ENCODE data around the gene AFF3. TPM values are rescaled to one million over a fixed set of nuclear protein-coding genes. Genes with fewer than 3 reads are reported as not detected.

AFF3 gene
- total and polyA plus RNA-seq, 2 of the 13 experiments (the other 11 are each of a cell fraction or from before 2014, with no cell fraction given) = not detected

- TF ChIP-seq SMAD1 (CRISPR knock-in tag; IDR thresholded peaks at IDR 0.05; ENCODE audit: borderline replicate concordance, low read depth) (no peak), ZNF75D (CRISPR knock-in tag; IDR thresholded peaks at IDR 0.05; ENCODE audit: borderline replicate concordance) (no peak), SIX1 (CRISPR knock-in tag; IDR thresholded peaks at IDR 0.05; ENCODE audit: borderline replicate concordance) (no peak), AFF4 (CRISPR knock-in tag; IDR thresholded peaks at IDR 0.05) (no peak), TCF7L2 (IDR thresholded peaks at IDR 0.05; ENCODE audit: low read depth, low read length) (no peak), ZNF879 (CRISPR knock-in tag; IDR thresholded peaks at IDR 0.05) (no peak)
Measured at GRCh38 chr2:99645960-99646359, 496.4 kb downstream of the AFF3 start (continued).

GRCh38 chr2:99644419-99644787 lies 498.0 kb downstream of the AFF3 start:
- no peaks in the 10 kb centered on the region for H3K36me3 ChIP-seq (replicated peaks in 1 of 2; ENCODE audit: control insufficient read depth in 1 of 2, insufficient read depth in 2 of 2, low read length in 2 of 2)
- POLR2A ChIA-PET = no interaction called here
- no peaks in the 10 kb centered on the region for H3K79me2 ChIP-seq (ENCODE audit: insufficient read depth, low read length)
- ATAC-seq (no peak), DNase-seq (ENCODE audit: low spot score) (no peak), FAIRE-seq (no peak)
- in situ Hi-C loops (cut with HindIII; ENCODE audit: extremely low pct_ligation_motif_present, low pct_unique_long_range_greater_than_20kb) = no loop called here
- H3K4me3 ChIP-seq (replicated peaks in 1 of 3; ENCODE audit: insufficient read depth in 1 of 3, low read depth in 2 of 3, low read length in 3 of 3) = no peak overlapping the region
- no peaks in the 10 kb centered on the region for H3K27me3 ChIP-seq (ENCODE audit: control insufficient read depth in 1 of 2, insufficient read depth in 2 of 2, low read length in 2 of 2)
- BruUV-seq (replicated peaks) = no TSS peak
- no peaks in the 10 kb centered on the region for H4K20me1 ChIP-seq (ENCODE audit: insufficient read depth, low read length)
- CTCF ChIA-PET (ENCODE audit: low intra/inter-chr PET ratio, low total read pairs) = no interaction called here
- H3K4me1 ChIP-seq (ENCODE audit: insufficient read depth, low read length) = no peaks in the 10 kb centered on the region
- whole genome bisulfite sequencing (ENCODE audit: low lambda C conversion rate) = 64% methylated on average over 5 of the region's 5 CpGs
- H3K9ac ChIP-seq (ENCODE audit: insufficient read depth, low read depth, low read length) = no peak overlapping the region
- no peak overlapping the region for H2AFZ ChIP-seq (ENCODE audit: low read length)
- intact Hi-C loops (cut with micrococcal nuclease; ENCODE audit: unreplicated experiment) = no loop called here
- H3K4me2 ChIP-seq (ENCODE audit: low read depth, low read length) = no peak overlapping the region
- no peak overlapping the region for H3K27ac ChIP-seq (ENCODE audit: extremely low read length, insufficient read depth, low read length)
- H3K9me3 ChIP-seq (ENCODE audit: low read length) = no peaks in the 10 kb centered on the region
- no peak for TF ChIP-seq ZSCAN20 (CRISPR knock-in tag; IDR thresholded peaks at IDR 0.05; ENCODE audit: borderline replicate concordance)
- TF ChIP-seq GLI4 (CRISPR knock-in tag; IDR thresholded peaks at IDR 0.05; ENCODE audit: borderline replicate concordance) = no peak
- TF ChIP-seq ERF (CRISPR knock-in tag; IDR thresholded peaks at IDR 0.05) = no peak
- no peak for TF ChIP-seq NR2F2 (IDR thresholded peaks at IDR 0.05; ENCODE audit: borderline replicate concordance, low read depth)
- no peak for TF ChIP-seq E2F2 (CRISPR knock-in tag; IDR thresholded peaks at IDR 0.05; ENCODE audit: borderline replicate concordance)
- TF ChIP-seq ARNT2 (CRISPR knock-in tag; IDR thresholded peaks at IDR 0.05; ENCODE audit: low read depth) = no peak
- no peak for TF ChIP-seq IRX3 (CRISPR knock-in tag; IDR thresholded peaks at IDR 0.05; ENCODE audit: borderline replicate concordance, low read depth)
- no peak for TF ChIP-seq ZNF468 (CRISPR knock-in tag; IDR thresholded peaks at IDR 0.05)
- TF ChIP-seq CAMTA2 (CRISPR knock-in tag; IDR thresholded peaks at IDR 0.05; ENCODE audit: borderline replicate concordance) = no peak
- no peak for TF ChIP-seq AGO2 (optimal IDR thresholded peaks at IDR 0.05; ENCODE audit: low read depth, low read length)
- no peak for TF ChIP-seq ARID2 (CRISPR knock-in tag; IDR thresholded peaks at IDR 0.05; ENCODE audit: borderline replicate concordance)
- no peak for TF ChIP-seq HHEX (CRISPR knock-in tag; IDR thresholded peaks at IDR 0.05)
- no peak for TF ChIP-seq ZNF275 (CRISPR knock-in tag; IDR thresholded peaks at IDR 0.05; ENCODE audit: borderline replicate concordance)
- no peak for TF ChIP-seq ZMYM2 (CRISPR knock-in tag; IDR thresholded peaks at IDR 0.05)

Measured in HepG2 (cell line).